ENCODE measurements around the gene RIMBP3C.
"Not testable (repeated sequence)": the region's sequence is repeated elsewhere in the genome, so short reads cannot be mapped to it uniquely, and the experiment has no call there.

- not testable (repeated sequence) for TF ChIP-seq CTCF (conservative IDR thresholded peaks at IDR 0.05; ENCODE audit: low read depth, low read length); EZH2 (IDR thresholded peaks at IDR 0.05; ENCODE audit: borderline replicate concordance, low read depth, low read length, poor library complexity, severe bottlenecking)
These were observed 1.7 kb downstream of the RIMBP3C start for GRCh38 chr22:21549558-21549957.
